Common myeloid progenitor, CD34-positive (primary cell): ENCODE data around the gene PLGRKT.
A peak's percentile ranks its signal among the peaks of the same experiment; 100 is the strongest.
"Not testable (repeated sequence)": the region's sequence is repeated elsewhere in the genome, so short reads cannot be mapped to it uniquely, and the experiment has no call there.

Experiments used
- CTCF ChIA-PET: fragments of 350-600 bp; sonication (Branson Sonifier 250); formaldehyde crosslinking; loops from one replicate; lab custom pipeline; 2021; ENCODE audit warnings: antibody characterized with exemption; lab: Charles Lee
- POLR2A ChIA-PET: fragments of 350-600 bp; sonication (Branson Sonifier 250); formaldehyde crosslinking; loops from one replicate; lab custom pipeline; 2021; ENCODE audit warnings: antibody characterized with exemption; lab: Charles Lee
- DNase-seq, 3 donors: peaks; one replicate each; pipeline versions ENCODE4 v3.0.0 to v3.0.0-alpha.2; 2013
- H3K27ac ChIP-seq, 2 experiments: 1 replicate in 1 of 2; 2 replicates in 1 of 2; pipeline ENCODE4 v1.7.0; 2013; ENCODE audit warnings: inconsistent platforms in 2 of 2, low read length in 2 of 2, mild to moderate bottlenecking in 2 of 2, low read depth in 1 of 2, moderate library complexity in 1 of 2; ENCODE audit not compliant: severe bottlenecking in 2 of 2, insufficient read depth in 1 of 2, poor library complexity in 1 of 2
- H3K27me3 ChIP-seq, 5 experiments: replicated peaks in 2 of 5; 1 replicate in 3 of 5; 2 replicates in 2 of 5; pipeline versions ENCODE4 v1.6.1 to v1.7.0; 2013; ENCODE audit warnings: low read length in 4 of 5, mild to moderate bottlenecking in 2 of 5, moderate library complexity in 2 of 5, inconsistent platforms in 1 of 5; ENCODE audit not compliant: insufficient read depth in 5 of 5, control insufficient read depth in 4 of 5
- H3K36me3 ChIP-seq, 4 experiments: 1 replicate in 2 of 4; 2 replicates in 2 of 4; pipeline versions ENCODE4 v1.6.1 to v1.7.0; 2013; ENCODE audit warnings: low read length in 3 of 4, control low read depth in 1 of 4, mild to moderate bottlenecking in 1 of 4; ENCODE audit not compliant: control insufficient read depth in 4 of 4, insufficient read depth in 4 of 4
- H3K4me1 ChIP-seq, 4 experiments: 1 replicate in 3 of 4; 2 replicates in 1 of 4; pipeline versions ENCODE4 v1.6.1 to v1.7.1; 2013; ENCODE audit warnings: low read length in 3 of 4, mild to moderate bottlenecking in 3 of 4, control low read depth in 1 of 4, inconsistent platforms in 1 of 4, moderate library complexity in 1 of 4; ENCODE audit not compliant: control insufficient read depth in 4 of 4, insufficient read depth in 4 of 4; ENCODE audit errors: control extremely low read depth in 1 of 4
- H3K4me3 ChIP-seq, 7 experiments: 1 replicate in 4 of 7; 2 replicates in 3 of 7; pipeline versions ENCODE4 v1.5.1 to v1.7.0; 2013; ENCODE audit warnings: mild to moderate bottlenecking in 7 of 7, low read length in 6 of 7, moderate library complexity in 6 of 7, inconsistent platforms in 2 of 7, low read depth in 2 of 7, control low read depth in 1 of 7; ENCODE audit not compliant: insufficient read depth in 4 of 7, control insufficient read depth in 1 of 7; ENCODE audit errors: extremely low read depth in 1 of 7
- H3K9me3 ChIP-seq, 5 experiments: 1 replicate in 4 of 5; 2 replicates in 1 of 5; pipeline versions ENCODE4 v1.6.1 to v1.7.1; 2013; ENCODE audit warnings: low read length in 4 of 5, mild to moderate bottlenecking in 2 of 5, inconsistent platforms in 1 of 5, low read depth in 1 of 5, moderate library complexity in 1 of 5; ENCODE audit not compliant: control insufficient read depth in 4 of 5, insufficient read depth in 2 of 5; ENCODE audit errors: control extremely low read depth in 1 of 5
- WGBS: methylation state at CpG from one replicate; pipeline ENCODE4 v1.1.5; 2013; ENCODE audit not compliant: insufficient coverage; 5-methylcytosine and 5-hydroxymethylcytosine counted together

Gene PLGRKT

DNA sequence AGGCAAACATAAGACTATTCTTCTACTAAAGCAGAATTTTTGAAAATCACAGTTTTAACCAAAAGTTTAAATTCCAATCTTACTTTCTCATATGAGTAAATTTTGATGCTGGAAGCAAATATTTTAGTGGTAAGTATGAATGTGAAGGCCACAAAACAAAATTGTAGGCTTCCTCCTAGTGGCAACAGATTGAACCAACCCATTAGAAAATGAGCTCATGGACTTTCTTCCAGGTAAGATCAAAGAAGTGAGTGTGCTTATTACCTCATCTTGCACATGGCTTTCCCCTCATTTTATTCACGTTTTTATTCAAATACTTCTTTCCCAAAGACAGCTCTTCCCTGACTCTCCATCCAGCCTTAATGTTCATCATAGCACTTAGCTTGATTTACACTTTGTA is 116.7 kb downstream of the PLGRKT start:
- WGBS = 86% methylated on average over 1 of the region's 1 CpG
- POLR2A ChIA-PET = no interaction called here
- H3K27me3 ChIP-seq = no peaks in the 10 kb centered on the region
- H3K4me1 ChIP-seq = peaks cover 0 to 6% (median 0%) of the 10 kb centered on the region in 4 experiments
- no peak overlapping the region for H3K27ac ChIP-seq
- DNase-seq = peak in 2 of 3 donors; percentile 17 to 46
- H3K9me3 ChIP-seq = peaks cover 0 to 4% (median 0%) of the 10 kb centered on the region in 5 experiments
- no peaks in the 10 kb centered on the region for H3K36me3 ChIP-seq
- no peak overlapping the region for H3K4me3 ChIP-seq
- CTCF ChIA-PET = interaction anchor here (1.2 kb wide), 1 partner anchor 24 kb away, joined by 3 read pairs; no protein-coding TSS in a partner anchor

DNA sequence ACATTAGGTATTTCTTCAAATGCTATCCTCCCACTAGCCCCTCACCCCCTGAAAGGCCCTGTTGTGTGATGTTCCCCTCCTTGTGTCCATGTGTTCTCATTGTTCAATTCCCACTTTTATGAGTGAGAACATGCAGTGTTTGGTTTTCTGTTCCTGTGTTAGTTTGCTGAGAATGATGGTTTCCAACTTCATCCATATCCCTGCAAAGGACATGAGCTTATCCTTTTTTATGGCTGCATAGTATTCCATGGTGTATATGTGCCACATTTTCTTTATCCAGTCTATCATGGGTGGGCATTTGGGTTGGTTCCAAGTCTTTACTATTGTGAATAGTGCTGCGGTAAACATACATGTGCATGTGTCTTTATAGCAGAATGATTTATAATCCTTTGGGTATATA is 121.3 kb downstream of the PLGRKT start:
- DNase-seq, POLR2A ChIA-PET, H3K36me3 ChIP-seq, CTCF ChIA-PET, H3K27ac ChIP-seq, H3K4me3 ChIP-seq, H3K4me1 ChIP-seq, H3K27me3 ChIP-seq: not testable (repeated sequence)
- whole genome bisulfite sequencing = no CpG with 5 or more reads among the region's 1 CpG
- peaks cover 0 to 22% (median 5%) of the 10 kb centered on the region in 5 experiments for H3K9me3 ChIP-seq

- CTCF ChIA-PET = no interaction called here
Measured at GRCh38 chr9:5315187-5315923, 122.4 kb downstream of the PLGRKT start.

DNA sequence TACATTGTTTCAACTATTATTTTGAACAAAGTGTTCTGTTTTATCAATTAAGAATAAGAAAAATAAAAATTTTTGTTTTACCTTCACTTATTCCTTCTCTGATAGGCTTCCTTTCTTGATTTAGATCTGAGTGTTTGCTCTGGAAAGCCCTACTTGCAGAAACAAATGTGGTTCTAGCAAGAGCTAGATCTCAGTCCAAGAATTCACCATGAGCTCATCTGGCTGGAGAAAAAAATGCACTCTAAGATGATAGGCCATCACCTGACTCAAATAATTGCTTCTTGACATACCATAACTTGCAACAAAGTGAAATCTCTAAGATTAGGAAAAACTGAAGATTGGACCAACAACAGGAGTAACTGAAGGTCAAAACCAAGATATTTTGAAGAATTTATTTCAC is 126.9 kb downstream of the PLGRKT start:
- ChIA-PET CTCF (interaction anchor here (0.7 kb wide), 1 partner anchor 288 kb away, joined by 3 read pairs; no protein-coding TSS in a partner anchor), POLR2A (no interaction called here)
- Histone ChIP-seq H3K4me3 (no peak overlapping the region), H3K4me1 (no peaks in the 10 kb centered on the region), H3K27me3 (no peaks in the 10 kb centered on the region), H3K27ac (no peak overlapping the region), H3K9me3 (peaks cover 0 to 17% (median 5%) of the 10 kb centered on the region in 5 experiments), H3K36me3 (peaks cover 0 to 4% (median 1%) of the 10 kb centered on the region in 4 experiments)
- no peak for DNase-seq

More at GRCh38 chr9:5315187-5315923, 122.4 kb downstream of the PLGRKT start:
- Histone ChIP-seq H3K4me3 (no peak overlapping the region), H3K4me1 (no peaks in the 10 kb centered on the region), H3K36me3 (peaks cover 0 to 4% (median 1%) of the 10 kb centered on the region in 4 experiments), H3K27me3 (no peaks in the 10 kb centered on the region), H3K27ac (no peak overlapping the region), H3K9me3 (peaks cover 0 to 22% (median 5%) of the 10 kb centered on the region in 5 experiments)
- no peak for DNase-seq
- 100% methylated on average over 2 of the region's 4 CpGs for WGBS
- POLR2A ChIA-PET = interaction anchor here (0.7 kb wide), 1 partner anchor 234 kb away, joined by 6 read pairs; no protein-coding TSS in a partner anchor
